PC-9 (cell line): ENCODE measurements around the gene PWP2. TPM values are rescaled to one million over a fixed set of nuclear protein-coding genes. Genes with fewer than 3 reads are reported as not detected.

Experiments
- BruUV-seq: library from RNA; stranded (reverse); fragments of 400-500 nt; replicated peaks from 2 replicates; lab custom pipeline; 2021; lab: Mats Ljungman, UMichigan
- CTCF ChIA-PET: fragments of 300-600 bp; sonication (Branson Sonifier 250); formaldehyde crosslinking; loops from one replicate; lab custom pipeline; 2022; ENCODE audit warnings: antibody characterized with exemption; lab: Charles Lee
- POLR2A ChIA-PET: fragments of 300-600 bp; sonication (Branson Sonifier 250); formaldehyde crosslinking; loops from one replicate; lab custom pipeline; 2022; ENCODE audit warnings: antibody characterized with exemption; ENCODE audit not compliant: unreplicated experiment; lab: Charles Lee
- DNase-seq, 2 experiments: peaks; one replicate each; pipeline versions ENCODE4 v3.0.0 to v3.0.0-alpha.2; 2015 to 2022; ENCODE audit warnings: mixed read lengths in 1 of 2
- H2AFZ ChIP-seq: fragments of 200-600 bp; sonication (generic); 2 replicates; pipeline ENCODE4 v1.8.1; 2017; ENCODE audit warnings: antibody characterized with exemption
- H3F3A ChIP-seq: fragments of 200-600 bp; sonication (generic); 2 replicates; pipeline ENCODE4 v1.8.1; 2017; ENCODE audit warnings: antibody characterized with exemption, mild to moderate bottlenecking, low read depth; ENCODE audit not compliant: insufficient read depth
- H3K27ac ChIP-seq: fragments of 200-600 bp; sonication (generic); 2 replicates; pipeline ENCODE4 v1.6.1; 2016; ENCODE audit warnings: mixed run types
- H3K27me3 ChIP-seq: fragments of 200-600 bp; sonication (generic); 2 replicates; pipeline ENCODE4 v1.6.1; 2016; ENCODE audit warnings: low read depth, mixed run types; ENCODE audit not compliant: insufficient read depth
- H3K36me3 ChIP-seq: fragments of 200-600 bp; sonication (generic); 2 replicates; pipeline ENCODE4 v1.6.1; 2016; ENCODE audit warnings: low read depth, mixed run types
- H3K4me1 ChIP-seq: fragments of 200-600 bp; sonication (generic); replicated peaks from 2 replicates; pipeline ENCODE4 v1.6.1; 2016; ENCODE audit warnings: mixed run types; ENCODE audit not compliant: insufficient read depth
- H3K4me2 ChIP-seq: fragments of 200-600 bp; sonication (generic); 2 replicates; pipeline ENCODE4 v1.6.1; 2017; ENCODE audit warnings: mixed run types
- H3K4me3 ChIP-seq: fragments of 200-600 bp; sonication (generic); 2 replicates; pipeline ENCODE4 v1.6.1; 2016; ENCODE audit warnings: mixed run types
- H3K79me2 ChIP-seq: fragments of 200-600 bp; sonication (generic); 2 replicates; pipeline ENCODE4 v1.6.1; 2017; ENCODE audit warnings: low read depth, mixed run types
- H3K9me2 ChIP-seq: fragments of 200-600 bp; sonication (generic); 2 replicates; pipeline ENCODE4 v1.8.1; 2017; ENCODE audit warnings: mild to moderate bottlenecking; ENCODE audit not compliant: insufficient read depth
- H3K9me3 ChIP-seq: fragments of 200-600 bp; sonication (generic); 2 replicates; pipeline ENCODE4 v1.8.1; 2016; ENCODE audit warnings: low read depth; ENCODE audit not compliant: insufficient read depth
- H4K20me1 ChIP-seq: fragments of 200-600 bp; sonication (generic); 2 replicates; pipeline ENCODE4 v1.8.1; 2017; ENCODE audit not compliant: insufficient read depth
- EZH2 ChIP-seq: fragments of 200-600 bp; sonication (generic); IDR thresholded peaks from 2 replicates; pipeline ENCODE4 v1.8.0; 2017; ENCODE audit warnings: antibody characterized with exemption, low read depth
- intact Hi-C: fragments of 100-400 bp; cut with micrococcal nuclease; formaldehyde crosslinking; loops from one replicate; pipeline ENCODE4 v1.10.0; 2022; ENCODE audit not compliant: unreplicated experiment
- total RNA-seq: library from RNA; stranded (reverse); gene quantifications from 2 replicates; pipeline ENCODE4 v1.2.3, GENCODE V29; 2021
- TF ChIP-seq, protein P1 (sequence below): fragments of 200-600 bp; sonication (generic); conservative IDR thresholded peaks from 2 replicates; pipeline ENCODE4 v1.6.1; 2017; ENCODE audit warnings: mixed run types, antibody characterized with exemption, mild to moderate bottlenecking, moderate library complexity

Gene PWP2
- total RNA-seq, 1 experiment from 2014 or later: 22.6 TPM

DNA sequence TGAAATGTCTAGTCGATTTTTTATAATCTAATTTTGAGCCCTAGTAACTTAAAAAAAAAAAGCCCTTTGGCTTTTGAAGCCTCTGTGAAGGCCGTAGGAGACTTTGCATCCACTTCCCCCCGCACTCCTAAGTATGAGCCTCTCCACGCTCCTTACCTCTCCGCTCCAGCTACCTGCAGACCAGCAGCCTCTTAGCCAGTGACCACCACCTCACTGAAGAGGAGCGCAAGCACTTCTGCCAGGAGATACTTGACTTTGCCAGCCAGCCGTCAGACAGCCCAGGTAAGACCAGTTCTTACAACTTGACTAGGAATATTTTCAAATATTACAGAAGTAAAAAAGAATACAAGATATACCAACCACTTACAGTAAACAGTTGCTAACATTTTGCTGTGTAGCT is 27.4 kb upstream of the PWP2 start:
- BruUV-seq: no TSS peak
- no peak overlapping the region for H2AFZ ChIP-seq
- H3K9me2 ChIP-seq: no peaks in the 10 kb centered on the region
- H3K4me2 ChIP-seq: no peak overlapping the region
- ChIA-PET POLR2A (no interaction called here), CTCF (no interaction called here)
- H3K4me3 ChIP-seq: no peak overlapping the region
- peaks cover 6% of the 10 kb centered on the region; the same call in 1 of the 2 replicates for H3K36me3 ChIP-seq
- H3K4me1 ChIP-seq: peaks cover 19% of the 10 kb centered on the region
- intact Hi-C loops: no loop called here
- no peak overlapping the region for H3K27ac ChIP-seq
- H3F3A ChIP-seq: peaks cover 9% of the 10 kb centered on the region; the same call in 1 of the 2 replicates
- no peak for TF ChIP-seq EZH2
- TF ChIP-seq, protein P1, sequence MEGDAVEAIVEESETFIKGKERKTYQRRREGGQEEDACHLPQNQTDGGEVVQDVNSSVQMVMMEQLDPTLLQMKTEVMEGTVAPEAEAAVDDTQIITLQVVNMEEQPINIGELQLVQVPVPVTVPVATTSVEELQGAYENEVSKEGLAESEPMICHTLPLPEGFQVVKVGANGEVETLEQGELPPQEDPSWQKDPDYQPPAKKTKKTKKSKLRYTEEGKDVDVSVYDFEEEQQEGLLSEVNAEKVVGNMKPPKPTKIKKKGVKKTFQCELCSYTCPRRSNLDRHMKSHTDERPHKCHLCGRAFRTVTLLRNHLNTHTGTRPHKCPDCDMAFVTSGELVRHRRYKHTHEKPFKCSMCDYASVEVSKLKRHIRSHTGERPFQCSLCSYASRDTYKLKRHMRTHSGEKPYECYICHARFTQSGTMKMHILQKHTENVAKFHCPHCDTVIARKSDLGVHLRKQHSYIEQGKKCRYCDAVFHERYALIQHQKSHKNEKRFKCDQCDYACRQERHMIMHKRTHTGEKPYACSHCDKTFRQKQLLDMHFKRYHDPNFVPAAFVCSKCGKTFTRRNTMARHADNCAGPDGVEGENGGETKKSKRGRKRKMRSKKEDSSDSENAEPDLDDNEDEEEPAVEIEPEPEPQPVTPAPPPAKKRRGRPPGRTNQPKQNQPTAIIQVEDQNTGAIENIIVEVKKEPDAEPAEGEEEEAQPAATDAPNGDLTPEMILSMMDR: no peak
- no peaks in the 10 kb centered on the region for H4K20me1 ChIP-seq
- no peaks in the 10 kb centered on the region for H3K9me3 ChIP-seq
- H3K27me3 ChIP-seq: no peaks in the 10 kb centered on the region
- DNase-seq: no peak
- no peaks in the 10 kb centered on the region for H3K79me2 ChIP-seq

DNA sequence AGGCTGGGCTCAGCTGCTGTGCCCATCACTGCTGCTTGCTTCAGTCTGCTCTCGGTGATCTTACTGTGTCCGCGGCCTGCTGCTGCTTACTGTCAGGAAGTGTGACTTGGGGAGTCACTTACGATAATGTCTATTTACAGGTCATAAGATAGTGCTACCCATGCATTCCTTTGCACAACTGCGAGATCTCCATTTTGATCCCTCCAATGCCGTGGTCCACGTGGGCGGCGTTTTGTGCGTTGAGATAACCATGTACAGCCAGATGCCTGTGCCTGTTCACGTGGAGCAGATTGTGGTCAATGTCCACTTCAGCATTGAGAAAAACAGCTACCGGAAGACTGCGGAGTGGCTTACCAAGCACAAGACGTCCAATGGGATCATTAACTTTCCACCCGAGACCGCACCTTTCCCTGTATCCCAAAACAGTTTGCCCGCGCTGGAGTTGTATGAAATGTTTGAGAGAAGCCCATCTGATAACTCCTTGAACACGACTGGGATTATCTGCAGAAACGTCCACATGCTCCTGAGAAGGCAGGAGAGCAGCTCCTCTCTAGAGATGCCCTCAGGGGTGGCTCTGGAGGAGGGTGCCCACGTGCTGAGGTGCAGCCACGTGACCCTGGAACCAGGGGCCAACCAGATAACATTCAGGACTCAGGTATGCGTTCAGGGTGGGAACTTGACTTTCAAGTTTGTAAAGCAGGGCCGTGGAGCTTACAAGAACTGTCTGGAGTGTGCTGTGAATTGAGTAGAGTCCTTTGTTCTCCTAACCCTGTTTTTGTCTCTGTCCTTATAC is 24.4 kb upstream of the PWP2 start:
- intact Hi-C loops: no loop called here
- DNase-seq: peak; percentile 85 to 89
- ChIA-PET CTCF (interaction anchor here (1.1 kb wide), 1 partner anchor 272 kb away, joined by 3 read pairs; no protein-coding TSS in a partner anchor), POLR2A (interaction anchor here (0.7 kb wide), 1 partner anchor 1345 kb away, joined by 3 read pairs; no protein-coding TSS in a partner anchor)
- H3K4me2 ChIP-seq: peak overlapping the region; percentile 61
- H2AFZ ChIP-seq: no peak overlapping the region
- H3K9me3 ChIP-seq: no peaks in the 10 kb centered on the region
- H3K9me2 ChIP-seq: no peaks in the 10 kb centered on the region
- BruUV-seq: no TSS peak
- H3K4me1 ChIP-seq: peaks cover 19% of the 10 kb centered on the region
- H3K27me3 ChIP-seq: no peaks in the 10 kb centered on the region
- TF ChIP-seq, protein P1: no peak
- no peak for TF ChIP-seq EZH2
- H3K4me3 ChIP-seq: no peak overlapping the region
- no peaks in the 10 kb centered on the region for H3K79me2 ChIP-seq
- H3K36me3 ChIP-seq: no peaks in the 10 kb centered on the region
- H4K20me1 ChIP-seq: no peaks in the 10 kb centered on the region
- peak overlapping the region; percentile 67 for H3K27ac ChIP-seq
- peaks cover 9% of the 10 kb centered on the region; the same call in 1 of the 2 replicates for H3F3A ChIP-seq

DNA sequence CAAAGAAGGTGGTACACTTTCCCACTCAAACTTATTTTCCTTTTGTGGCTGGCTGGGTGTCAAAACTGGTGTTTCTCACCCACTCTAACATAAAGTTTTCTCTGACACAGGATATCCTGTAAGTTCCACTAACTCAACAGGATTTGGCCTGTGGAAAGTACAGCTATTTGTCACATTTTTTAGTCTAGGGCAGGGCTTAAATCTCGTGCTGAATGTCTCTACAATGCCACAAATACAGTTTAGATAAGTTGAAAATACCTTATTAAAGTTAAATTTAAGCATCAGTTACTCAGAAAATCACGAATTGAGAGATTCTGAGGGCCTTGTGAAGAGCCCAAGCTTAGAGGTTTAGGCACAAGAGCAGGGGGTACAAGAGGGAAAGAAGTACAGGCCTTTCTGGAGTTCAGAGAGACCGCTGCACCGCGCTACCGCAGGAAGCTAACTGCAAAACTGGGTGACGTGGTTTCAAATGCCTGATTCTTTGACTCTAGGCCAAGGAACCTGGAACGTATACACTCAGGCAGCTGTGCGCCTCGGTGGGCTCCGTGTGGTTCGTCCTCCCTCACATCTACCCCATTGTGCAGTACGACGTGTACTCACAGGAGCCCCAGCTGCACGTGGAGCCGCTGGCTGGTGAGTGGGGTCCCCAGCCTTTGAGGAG is 23.4 kb upstream of the PWP2 start:
- intact Hi-C loops: no loop called here
- no peak overlapping the region for H3K4me3 ChIP-seq
- no peaks in the 10 kb centered on the region for H3K27me3 ChIP-seq
- H3K9me3 ChIP-seq: no peaks in the 10 kb centered on the region
- peak overlapping the region; percentile 61 for H3K4me2 ChIP-seq
- H3K4me1 ChIP-seq: peaks cover 19% of the 10 kb centered on the region
- ChIA-PET CTCF (interaction anchor here (1.1 kb wide), 1 partner anchor 273 kb away, joined by 3 read pairs; no protein-coding TSS in a partner anchor), POLR2A (interaction anchor here (0.7 kb wide), 1 partner anchor 1344 kb away, joined by 3 read pairs; no protein-coding TSS in a partner anchor)
- H3F3A ChIP-seq: peaks cover 9% of the 10 kb centered on the region; the same call in 1 of the 2 replicates
- TF ChIP-seq, protein P1: no peak
- TF ChIP-seq EZH2: no peak
- H3K27ac ChIP-seq: peak overlapping the region; percentile 67
- no peaks in the 10 kb centered on the region for H3K9me2 ChIP-seq
- no peaks in the 10 kb centered on the region for H4K20me1 ChIP-seq
- H2AFZ ChIP-seq: no peak overlapping the region
- BruUV-seq: no TSS peak
- H3K79me2 ChIP-seq: no peaks in the 10 kb centered on the region
- no peaks in the 10 kb centered on the region for H3K36me3 ChIP-seq
- no peak for DNase-seq
